ENCODE measurements around the gene VGLL4. TPM values are rescaled to one million over a fixed set of nuclear protein-coding genes. Genes with fewer than 3 reads are reported as not detected.
"Not testable (repeated sequence)": the region's sequence is repeated elsewhere in the genome, so short reads cannot be mapped to it uniquely, and the experiment has no call there.

Gene VGLL4
- total RNA-seq, 1 donor from 2014 or later, result 48.7 TPM

GRCh38 chr3:11522953-11523571 lies 120.7 kb downstream of the VGLL4 start:
- intact Hi-C loops (cut with micrococcal nuclease), result no loop called here
- no peak for DNase-seq (ENCODE audit: low spot score)

GRCh38 chr3:11522398-11522715 lies 121.4 kb downstream of the VGLL4 start:
- DNase-seq (ENCODE audit: low spot score), result no peak
- Mint-ChIP-seq H3K4me3 (no peak overlapping the region), H3K27ac (no peak overlapping the region), H3K9me3 (peaks cover 2% of the 10 kb centered on the region), H3K27me3 (ENCODE audit: insufficient read depth) (no peaks in the 10 kb centered on the region), H3K4me1 (ENCODE audit: low read depth) (no peaks in the 10 kb centered on the region), H3K36me3 (ENCODE audit: low read depth) (peaks cover under 1% of the 10 kb centered on the region)
- intact Hi-C loops (cut with micrococcal nuclease), result no loop called here

More at GRCh38 chr3:11522953-11523571, 120.7 kb downstream of the VGLL4 start:
- no peak overlapping the region for H3K4me3 Mint-ChIP-seq
- H3K27me3 Mint-ChIP-seq (ENCODE audit: insufficient read depth), result no peaks in the 10 kb centered on the region
- H3K27ac Mint-ChIP-seq, result no peak overlapping the region
- H3K4me1 Mint-ChIP-seq (ENCODE audit: low read depth), result no peaks in the 10 kb centered on the region
- H3K36me3 Mint-ChIP-seq (ENCODE audit: low read depth), result peaks cover 1% of the 10 kb centered on the region
- peaks cover 4% of the 10 kb centered on the region for H3K9me3 Mint-ChIP-seq

- no peak for DNase-seq (ENCODE audit: low spot score)
- Mint-ChIP-seq H3K27ac (no peak overlapping the region), H3K4me1 (ENCODE audit: low read depth) (no peaks in the 10 kb centered on the region), H3K9me3 (no peaks in the 10 kb centered on the region), H3K36me3 (ENCODE audit: low read depth) (no peaks in the 10 kb centered on the region), H3K4me3 (no peak overlapping the region), H3K27me3 (ENCODE audit: insufficient read depth) (no peaks in the 10 kb centered on the region)
- intact Hi-C loops (cut with micrococcal nuclease), result no loop called here
Observed at GRCh38 chr3:11521167-11521566, 122.5 kb downstream of the VGLL4 start.

- no peak overlapping the region for H3K27ac Mint-ChIP-seq
- no peaks in the 10 kb centered on the region for H3K36me3 Mint-ChIP-seq (ENCODE audit: low read depth)
- peaks cover 10% of the 10 kb centered on the region for H3K4me1 Mint-ChIP-seq (ENCODE audit: low read depth)
- DNase-seq (ENCODE audit: low spot score), result no peak
- no peaks in the 10 kb centered on the region for H3K27me3 Mint-ChIP-seq (ENCODE audit: insufficient read depth)
- no peaks in the 10 kb centered on the region for H3K9me3 Mint-ChIP-seq
- intact Hi-C loops (cut with micrococcal nuclease), result no loop called here
- H3K4me3 Mint-ChIP-seq, result no peak overlapping the region
Observed at GRCh38 chr3:11517601-11518000, 126.1 kb downstream of the VGLL4 start.

GRCh38 chr3:11514191-11514821 lies 129.4 kb downstream of the VGLL4 start:
- DNase-seq (ENCODE audit: low spot score), result no peak
- H3K36me3 Mint-ChIP-seq (ENCODE audit: low read depth), result no peaks in the 10 kb centered on the region
- no peaks in the 10 kb centered on the region for H3K9me3 Mint-ChIP-seq
- intact Hi-C loops (cut with micrococcal nuclease), result no loop called here
- no peaks in the 10 kb centered on the region for H3K27me3 Mint-ChIP-seq (ENCODE audit: insufficient read depth)
- no peak overlapping the region for H3K27ac Mint-ChIP-seq
- H3K4me3 Mint-ChIP-seq, result no peak overlapping the region
- peaks cover 10% of the 10 kb centered on the region for H3K4me1 Mint-ChIP-seq (ENCODE audit: low read depth)

GRCh38 chr3:11513817-11514135 lies 129.9 kb downstream of the VGLL4 start:
- H3K9me3 Mint-ChIP-seq, result no peaks in the 10 kb centered on the region
- H3K36me3 Mint-ChIP-seq (ENCODE audit: low read depth), result no peaks in the 10 kb centered on the region
- intact Hi-C loops (cut with micrococcal nuclease), result no loop called here
- peaks cover 10% of the 10 kb centered on the region for H3K4me1 Mint-ChIP-seq (ENCODE audit: low read depth)
- no peaks in the 10 kb centered on the region for H3K27me3 Mint-ChIP-seq (ENCODE audit: insufficient read depth)
- DNase-seq (ENCODE audit: low spot score), result no peak
- H3K4me3 Mint-ChIP-seq, result no peak overlapping the region
- H3K27ac Mint-ChIP-seq, result no peak overlapping the region

- H3K36me3 Mint-ChIP-seq (ENCODE audit: low read depth); intact Hi-C loops (cut with micrococcal nuclease); H3K4me1 Mint-ChIP-seq (ENCODE audit: low read depth); H3K27me3 Mint-ChIP-seq (ENCODE audit: insufficient read depth); DNase-seq (ENCODE audit: low spot score); H3K9me3 Mint-ChIP-seq; H3K4me3 Mint-ChIP-seq; H3K27ac Mint-ChIP-seq: not testable (repeated sequence)
Observed at GRCh38 chr3:11513125-11513816, 130.4 kb downstream of the VGLL4 start.

GRCh38 chr3:11511606-11512005 lies 132.1 kb downstream of the VGLL4 start:
- H3K4me3 Mint-ChIP-seq; DNase-seq (ENCODE audit: low spot score); intact Hi-C loops (cut with micrococcal nuclease); H3K4me1 Mint-ChIP-seq (ENCODE audit: low read depth); H3K9me3 Mint-ChIP-seq; H3K27ac Mint-ChIP-seq; H3K36me3 Mint-ChIP-seq (ENCODE audit: low read depth); H3K27me3 Mint-ChIP-seq (ENCODE audit: insufficient read depth): not testable (repeated sequence)

GRCh38 chr3:11510356-11510755 lies 133.4 kb downstream of the VGLL4 start:
- intact Hi-C loops (cut with micrococcal nuclease), result no loop called here
- no peaks in the 10 kb centered on the region for H3K36me3 Mint-ChIP-seq (ENCODE audit: low read depth)
- H3K9me3 Mint-ChIP-seq, result no peaks in the 10 kb centered on the region
- H3K4me3 Mint-ChIP-seq, result no peak overlapping the region
- no peak for DNase-seq (ENCODE audit: low spot score)
- no peak overlapping the region for H3K27ac Mint-ChIP-seq
- no peaks in the 10 kb centered on the region for H3K27me3 Mint-ChIP-seq (ENCODE audit: insufficient read depth)
- peaks cover 10% of the 10 kb centered on the region for H3K4me1 Mint-ChIP-seq (ENCODE audit: low read depth)

GRCh38 chr3:11510001-11510340 lies 133.7 kb downstream of the VGLL4 start:
- Mint-ChIP-seq H3K36me3 (ENCODE audit: low read depth) (no peaks in the 10 kb centered on the region), H3K4me3 (no peak overlapping the region), H3K4me1 (ENCODE audit: low read depth) (peaks cover 10% of the 10 kb centered on the region), H3K27me3 (ENCODE audit: insufficient read depth) (no peaks in the 10 kb centered on the region), H3K9me3 (no peaks in the 10 kb centered on the region), H3K27ac (no peak overlapping the region)
- intact Hi-C loops (cut with micrococcal nuclease), result no loop called here
- no peak for DNase-seq (ENCODE audit: low spot score)

GRCh38 chr3:11509173-11510000 lies 134.3 kb downstream of the VGLL4 start:
- intact Hi-C loops (cut with micrococcal nuclease), result no loop called here

GRCh38 chr3:11508346-11509172 lies 135.2 kb downstream of the VGLL4 start:
- Mint-ChIP-seq H3K27me3 (ENCODE audit: insufficient read depth) (no peaks in the 10 kb centered on the region), H3K4me3 (no peak overlapping the region), H3K4me1 (ENCODE audit: low read depth) (no peaks in the 10 kb centered on the region), H3K9me3 (no peaks in the 10 kb centered on the region), H3K27ac (no peak overlapping the region), H3K36me3 (ENCODE audit: low read depth) (no peaks in the 10 kb centered on the region)
- intact Hi-C loops (cut with micrococcal nuclease), result no loop called here
- no peak for DNase-seq (ENCODE audit: low spot score)

More at GRCh38 chr3:11509173-11510000, 134.3 kb downstream of the VGLL4 start:
- no peaks in the 10 kb centered on the region for H3K36me3 Mint-ChIP-seq (ENCODE audit: low read depth)
- H3K27me3 Mint-ChIP-seq (ENCODE audit: insufficient read depth), result no peaks in the 10 kb centered on the region
- no peak overlapping the region for H3K4me3 Mint-ChIP-seq
- H3K9me3 Mint-ChIP-seq, result no peaks in the 10 kb centered on the region
- DNase-seq (ENCODE audit: low spot score), result no peak
- no peak overlapping the region for H3K27ac Mint-ChIP-seq
- peaks cover 7% of the 10 kb centered on the region for H3K4me1 Mint-ChIP-seq (ENCODE audit: low read depth)

All from activated T-helper 1 cell treated with anti-CD3 and anti-CD28 coated beads, Interleukin-12 subunit alpha, Interleukin-12 subunit beta, Interleukin-2, Interleukin-4 antibody, amounts not matched to agents 30 ng/mL and 10 ng/mL and 1 ng/mL, durations not matched to agents 14 hours and 24 hours and 36 hours (primary cell).